Thyroid gland (tissue), 4 donors: ENCODE results near the gene RIMBP2. TPM values are rescaled to one million over a fixed set of nuclear protein-coding genes. Genes with fewer than 3 reads are reported as not detected.

Experiments
- DNase-seq, 2 donors: peaks; one replicate each; pipeline ENCODE4 v3.0.0-alpha.2; 2019
- H3K27ac ChIP-seq, 3 donors: fragments of 200-600 bp; sonication (generic); 1 replicate in 2 of 3; 2 replicates in 1 of 3; pipeline ENCODE4 v1.5.1; 2016 to 2019; ENCODE audit warnings: mild to moderate bottlenecking in 1 of 3, moderate library complexity in 1 of 3
- H3K27me3 ChIP-seq: fragments of 200-600 bp; sonication (generic); one replicate; pipeline ENCODE4 v1.5.1; 2019
- H3K36me3 ChIP-seq, 2 donors: fragments of 200-600 bp; sonication (generic); one replicate each; pipeline ENCODE4 v1.5.1; 2016 to 2019
- H3K4me1 ChIP-seq, 2 donors: fragments of 200-600 bp; sonication (generic); one replicate each; pipeline ENCODE4 v1.5.1; 2017 to 2019
- H3K4me3 ChIP-seq, 3 donors: fragments of 200-600 bp; sonication (generic); replicated peaks in 1 of 3; 1 replicate in 2 of 3; 2 replicates in 1 of 3; pipeline ENCODE4 v1.5.1; 2016; ENCODE audit warnings: mild to moderate bottlenecking in 1 of 3
- H3K9me3 ChIP-seq: fragments of 200-600 bp; sonication (generic); one replicate; pipeline ENCODE4 v1.5.1; 2017
- CTCF ChIP-seq, 6 experiments: fragments of 200-600 bp in 3 of 6; fragments of 450-650 bp in 3 of 6; sonication (generic) in 3 of 6; IDR thresholded peaks; one replicate each; pipeline ENCODE4 v1.5.1; 2016 to 2019; ENCODE audit warnings: antibody characterized with exemption in 6 of 6, mild to moderate bottlenecking in 2 of 6, inconsistent platforms in 1 of 6, moderate library complexity in 1 of 6
- POLR2A ChIP-seq, 2 donors: fragments of 450-650 bp; IDR thresholded peaks; one replicate each; pipeline ENCODE4 v1.6.1; 2017; ENCODE audit warnings: antibody characterized with exemption in 2 of 2, mild to moderate bottlenecking in 2 of 2, moderate library complexity in 1 of 2
- WGBS, 2 donors: methylation state at CpG; one replicate each; pipeline ENCODE4 v1.1.5; 2017; 5-methylcytosine and 5-hydroxymethylcytosine counted together
- intact Hi-C: fragments of 100-400 bp; cut with DNase I; formaldehyde crosslinking; loops from one replicate; pipeline ENCODE4 v1.15.1; 2023
- total RNA-seq, 4 donors: library from RNA; depleted of rRNA; stranded (reverse); fragments of >200 nt; gene quantifications; one replicate each; pipeline ENCODE4 v1.2.3, GENCODE V29; 2016

The RIMBP2 gene
- total RNA-seq, 4 donors from 2014 or later: 0.11 to 2.2 (median 0.63) TPM

DNA sequence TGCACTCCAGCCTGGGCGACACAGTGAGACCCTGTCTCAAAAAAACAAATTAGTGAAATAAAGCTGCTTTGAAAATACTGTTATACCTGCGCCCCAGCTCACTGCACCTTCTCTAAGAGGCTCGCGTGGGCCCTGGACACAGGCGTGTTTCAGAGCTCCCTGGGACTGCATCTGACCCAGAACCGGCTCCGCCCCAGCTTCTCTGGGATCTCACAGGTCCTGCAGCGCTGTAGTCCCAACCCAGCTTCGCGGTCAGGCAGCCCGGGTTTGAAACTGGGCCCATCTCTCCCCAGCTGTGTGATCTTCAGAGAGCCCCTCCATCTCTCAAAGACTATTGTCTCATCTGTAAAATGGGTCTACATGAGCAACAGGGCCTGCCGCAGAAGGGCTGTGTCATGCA lies 7.5 kb downstream of the RIMBP2 start:
- Histone ChIP-seq H3K27me3 (no peaks in the 10 kb centered on the region), H3K4me1 (peaks cover under 1 to 3% of the 10 kb centered on the region in 2 donors), H3K27ac (no peak overlapping the region), H3K4me3 (no peak overlapping the region), H3K36me3 (no peaks in the 10 kb centered on the region), H3K9me3 (no peaks in the 10 kb centered on the region)
- DNase-seq: no peak
- no peak for TF ChIP-seq CTCF (IDR thresholded peaks at IDR 0.05)
- no peak for TF ChIP-seq POLR2A (IDR thresholded peaks at IDR 0.05)
- 88 to 93% methylated on average over 12 of the region's 12 CpGs for WGBS, 2 donors
- intact Hi-C loops: no loop called here

DNA sequence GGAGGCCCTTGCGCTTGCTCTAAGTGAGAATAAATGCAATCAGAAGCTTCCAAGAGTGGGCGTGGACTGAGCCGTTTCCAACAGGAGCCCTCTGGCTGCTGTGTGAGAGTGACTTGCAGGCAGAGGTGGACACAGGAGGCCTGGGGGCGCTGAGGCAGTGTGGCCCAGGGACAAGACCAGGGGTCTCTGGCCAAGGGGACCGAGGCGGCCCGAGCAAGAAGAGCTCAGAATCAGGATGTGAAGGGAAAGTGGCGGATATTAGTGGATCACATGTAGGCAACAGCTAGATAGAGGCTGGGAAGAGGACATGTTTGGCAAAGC lies 8.6 kb downstream of the RIMBP2 start:
- TF ChIP-seq POLR2A (IDR thresholded peaks at IDR 0.05): no peak
- no peak for TF ChIP-seq CTCF (IDR thresholded peaks at IDR 0.05)
- intact Hi-C loops: no loop called here
- H3K9me3 ChIP-seq: no peaks in the 10 kb centered on the region
- 90 to 94% methylated on average over 8 of the region's 8 CpGs for WGBS, 2 donors
- H3K27ac ChIP-seq: no peak overlapping the region
- no peak for DNase-seq
- no peak overlapping the region for H3K4me3 ChIP-seq
- no peaks in the 10 kb centered on the region for H3K27me3 ChIP-seq
- no peaks in the 10 kb centered on the region for H3K4me1 ChIP-seq
- no peaks in the 10 kb centered on the region for H3K36me3 ChIP-seq

GRCh38 chr12:130706885-130707570 lies 9.1 kb downstream of the RIMBP2 start:
- TF ChIP-seq POLR2A (IDR thresholded peaks at IDR 0.05) (no peak), CTCF (IDR thresholded peaks at IDR 0.05) (no peak)
- no peak overlapping the region for H3K27ac ChIP-seq
- 85 to 88% methylated on average over 15 of the region's 15 CpGs for WGBS, 2 donors

DNA sequence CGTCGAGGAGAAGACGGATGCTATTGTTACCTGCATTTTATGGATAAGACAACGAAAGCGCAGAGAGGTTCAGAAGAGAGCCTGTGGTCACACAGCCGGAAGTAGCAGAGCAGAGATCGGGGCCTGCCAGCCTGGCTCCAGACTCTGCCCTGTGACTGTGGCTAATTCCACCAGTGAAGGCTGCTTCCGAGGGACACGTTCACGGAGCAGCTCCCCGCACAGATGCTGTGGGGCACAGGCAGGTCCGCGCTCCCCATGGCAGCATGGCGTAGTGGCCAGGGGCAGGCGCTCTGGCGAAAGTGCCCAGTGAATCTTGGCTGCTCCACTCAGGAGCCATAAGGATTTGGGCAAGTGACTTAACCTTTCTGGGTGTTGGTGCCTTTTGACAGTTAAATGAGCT lies 9.8 kb downstream of the RIMBP2 start:
- DNase-seq: no peak
- H3K27me3 ChIP-seq: no peaks in the 10 kb centered on the region
- WGBS, 2 donors: 91 to 96% methylated on average over 16 of the region's 16 CpGs
- H3K4me1 ChIP-seq: no peaks in the 10 kb centered on the region
- H3K9me3 ChIP-seq: no peaks in the 10 kb centered on the region
- H3K4me3 ChIP-seq: no peak overlapping the region
- no peaks in the 10 kb centered on the region for H3K36me3 ChIP-seq
- no peak overlapping the region for H3K27ac ChIP-seq
- intact Hi-C loops: no loop called here
- TF ChIP-seq CTCF (IDR thresholded peaks at IDR 0.05) (no peak), POLR2A (IDR thresholded peaks at IDR 0.05) (no peak)

More at GRCh38 chr12:130706885-130707570, 9.1 kb downstream of the RIMBP2 start:
- Histone ChIP-seq H3K9me3 (no peaks in the 10 kb centered on the region), H3K4me3 (no peak overlapping the region), H3K27me3 (no peaks in the 10 kb centered on the region), H3K36me3 (no peaks in the 10 kb centered on the region), H3K4me1 (no peaks in the 10 kb centered on the region)
- intact Hi-C loops: no loop called here
- DNase-seq: no peak

- H3K27me3 ChIP-seq: no peaks in the 10 kb centered on the region
- H3K27ac ChIP-seq: no peak overlapping the region
- H3K36me3 ChIP-seq: no peaks in the 10 kb centered on the region
- intact Hi-C loops: no loop called here
- no peak for DNase-seq
- no peaks in the 10 kb centered on the region for H3K4me1 ChIP-seq
- WGBS, 2 donors: 63 to 73% methylated on average over 14 to 23 of the region's 23 CpGs
- H3K4me3 ChIP-seq: no peak overlapping the region
- TF ChIP-seq POLR2A (IDR thresholded peaks at IDR 0.05): no peak
- TF ChIP-seq CTCF (IDR thresholded peaks at IDR 0.05): no peak
- H3K9me3 ChIP-seq: no peaks in the 10 kb centered on the region
Observed at GRCh38 chr12:130705178-130705822, 10.8 kb downstream of the RIMBP2 start.
